Urinary bladder (tissue), 2 donors: ENCODE data around the gene CHRNB2. TPM values are rescaled to one million over a fixed set of nuclear protein-coding genes. Genes with fewer than 3 reads are reported as not detected.

Source experiments
- polyA plus RNA-seq: library from polyadenylated mRNA; stranded (reverse); fragments of 200-250 nt; gene quantifications from one replicate; pipeline ENCODE4 v1.2.3, GENCODE V29; 2013
- total RNA-seq: library from RNA; depleted of rRNA; stranded (reverse); fragments of >200 nt; gene quantifications from one replicate; pipeline ENCODE4 v1.2.3, GENCODE V29; 2014
- donor health status: healthy.

Gene CHRNB2
- total and polyA plus RNA-seq, 2 donors: 0.21 to 0.33 TPM

Other genes with a start within 250 kb of the CHRNB2 start
- gene AQP10, start 246.7 kb upstream of the CHRNB2 start, total RNA-seq: not detected
- 0.05 TPM for gene AQP10, start 246.7 kb upstream of the CHRNB2 start, polyA plus RNA-seq
- gene ATP8B2, start 242.3 kb upstream of the CHRNB2 start, total RNA-seq: 42.2 TPM
- 45.4 TPM for gene ATP8B2, start 242.3 kb upstream of the CHRNB2 start, polyA plus RNA-seq
- 8.1 TPM for gene IL6R, start 162.4 kb upstream of the CHRNB2 start, total RNA-seq
- 6.5 TPM for gene IL6R, start 162.4 kb upstream of the CHRNB2 start, polyA plus RNA-seq
- 1.4 TPM for gene TDRD10, start 65.6 kb upstream of the CHRNB2 start, total RNA-seq
- gene TDRD10, start 65.6 kb upstream of the CHRNB2 start, polyA plus RNA-seq: 4.1 TPM
- gene SHE, start 65.4 kb upstream of the CHRNB2 start, total RNA-seq: 17.7 TPM
- 15.3 TPM for gene SHE, start 65.4 kb upstream of the CHRNB2 start, polyA plus RNA-seq
- gene UBE2Q1, start 9.1 kb upstream of the CHRNB2 start, total RNA-seq: 12.7 TPM
- gene UBE2Q1, start 9.1 kb upstream of the CHRNB2 start, polyA plus RNA-seq: 39.1 TPM
- gene ADAR, start 40.4 kb downstream of the CHRNB2 start, total RNA-seq: 72.1 TPM
- 59.1 TPM for gene ADAR, start 40.4 kb downstream of the CHRNB2 start, polyA plus RNA-seq